A172 (cell line): ENCODE measurements around the gene ZBTB25. TPM values are rescaled to one million over a fixed set of nuclear protein-coding genes. Genes with fewer than 3 reads are reported as not detected.
A peak's percentile ranks its signal among the peaks of the same experiment; 100 is the strongest.

ENCODE experiments used
- DNase-seq: peaks from one replicate; pipeline ENCODE4 v3.0.0-alpha.2; 2015; ENCODE audit warnings: low spot score
- total RNA-seq: library from RNA; depleted of rRNA; stranded (reverse); fragments of >200 nt; shearing (Covaris generic); gene quantifications from 2 replicates; pipeline ENCODE4 v1.2.3, GENCODE V29; 2014

ZBTB25 gene
- total RNA-seq, 1 experiment from 2014 or later = 1.1 TPM

GRCh38 chr14:64475585-64476273, 27.9 kb downstream of the ZBTB25 start:
- DNase-seq = no peak

DNA sequence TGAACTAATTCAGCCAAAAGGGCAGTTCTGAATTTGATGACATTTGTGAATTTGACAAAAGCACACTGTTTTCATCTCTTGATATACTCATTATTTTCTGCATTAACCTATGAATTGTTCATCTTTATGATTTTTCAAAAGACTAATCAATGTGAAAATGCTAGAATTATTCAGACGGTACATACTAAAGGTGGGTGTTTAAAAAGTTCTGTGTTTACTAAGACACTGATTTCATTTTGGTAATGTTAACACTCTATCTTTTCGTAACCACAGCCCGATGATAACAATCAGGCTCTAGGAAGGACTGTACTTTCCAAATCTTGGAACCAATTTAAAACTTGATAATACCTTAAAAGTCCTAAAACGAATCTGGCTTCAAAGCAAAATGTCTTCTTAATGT, 28.9 kb downstream of the ZBTB25 start:
- DNase-seq = no peak

DNA sequence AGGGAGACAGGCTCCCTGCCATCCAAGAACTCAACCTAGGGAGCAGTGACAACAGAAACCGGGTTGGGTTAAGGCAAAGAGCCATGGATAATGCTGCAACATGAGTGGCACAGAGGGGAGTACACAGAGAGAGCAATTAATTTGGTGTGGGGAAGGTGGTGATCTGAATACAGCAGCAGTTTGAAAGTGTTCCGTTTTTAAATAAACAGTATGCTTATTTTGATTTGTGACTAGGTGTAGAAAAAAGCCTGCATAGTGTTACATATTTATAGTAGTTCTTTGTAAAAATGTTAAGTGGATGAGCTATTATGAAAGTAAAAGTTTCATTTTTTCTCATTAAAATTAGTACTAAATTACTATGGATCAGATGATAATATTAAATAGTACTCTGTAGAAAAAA, 29.6 kb downstream of the ZBTB25 start:
- no peak for DNase-seq

DNA sequence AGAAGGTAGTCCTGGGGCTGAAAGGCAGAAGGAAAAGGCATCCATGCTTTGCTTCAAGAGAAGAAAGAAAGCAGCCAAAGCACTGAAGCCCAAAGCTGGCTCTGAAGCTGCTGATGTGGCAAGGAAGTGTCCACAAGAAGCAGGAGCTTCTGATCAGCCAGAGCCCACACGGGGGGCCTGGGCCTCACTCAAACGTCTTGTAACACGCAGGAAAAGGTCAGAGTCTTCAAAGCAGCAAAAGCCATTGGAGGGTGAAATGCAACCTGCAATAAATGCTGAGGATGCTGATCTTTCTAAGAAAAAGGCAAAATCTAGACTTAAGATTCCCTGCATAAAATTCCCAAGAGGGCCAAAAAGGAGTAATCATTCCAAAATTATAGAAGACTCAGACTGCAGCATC, 35.2 kb downstream of the ZBTB25 start:
- DNase-seq = no peak

DNA sequence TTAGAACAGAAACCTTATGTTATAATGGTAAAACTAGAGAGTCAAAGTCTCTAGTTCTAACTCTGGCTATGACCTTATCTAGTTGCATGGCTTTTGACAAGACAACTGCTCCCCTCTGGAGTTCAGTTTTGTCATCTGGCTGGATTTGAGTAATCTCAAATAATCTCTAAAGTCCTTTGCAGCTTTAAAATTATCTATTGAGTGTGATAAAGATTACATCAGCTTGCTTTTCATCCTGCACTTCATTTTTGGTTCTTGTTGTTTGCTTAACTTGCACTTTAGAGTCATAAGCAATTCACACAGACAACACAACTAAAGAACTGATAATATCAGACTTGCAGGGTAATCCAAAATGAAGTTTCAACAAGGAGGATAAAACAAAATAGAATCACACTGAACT, 36.1 kb downstream of the ZBTB25 start:
- no peak for DNase-seq

- DNase-seq = no peak
Measured at GRCh38 chr14:64467101-64467500, 36.5 kb downstream of the ZBTB25 start.

DNA sequence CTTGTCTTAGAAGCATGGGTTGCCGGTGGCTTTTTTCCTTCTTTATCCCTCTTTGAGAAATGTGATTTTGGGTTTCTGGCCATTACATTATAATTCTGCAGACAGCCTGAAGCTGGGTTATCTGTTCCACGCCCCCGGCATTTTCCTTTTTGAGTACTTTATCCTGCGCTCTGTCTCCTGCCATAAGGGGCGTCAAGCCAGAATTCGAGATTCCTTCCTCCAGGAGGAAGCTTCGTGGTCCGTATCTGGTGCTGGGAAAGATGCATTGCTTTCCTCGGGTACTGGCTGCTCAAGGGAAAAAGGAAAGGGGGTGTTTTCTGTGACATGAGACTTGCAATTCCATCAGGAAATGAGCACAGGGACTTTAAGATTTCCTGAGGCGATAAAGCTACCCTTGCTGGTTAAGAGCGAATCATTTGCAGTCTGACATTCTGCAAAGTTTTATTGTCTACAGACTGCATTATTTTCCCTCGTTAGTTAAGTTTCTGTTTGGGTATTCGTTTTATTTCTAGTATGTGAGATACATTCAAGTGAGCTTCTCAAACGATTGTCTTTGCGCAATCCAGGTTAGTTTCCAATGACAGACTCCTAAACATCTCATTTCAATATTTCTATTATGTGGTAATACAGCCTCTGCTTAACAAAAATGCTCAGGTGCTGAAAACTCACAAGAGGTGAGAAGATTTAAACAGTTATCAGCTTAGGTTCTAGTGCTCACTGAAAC, 37.6 kb downstream of the ZBTB25 start:
- peak; percentile 20 for DNase-seq

GRCh38 chr14:64465191-64465822, 38.3 kb downstream of the ZBTB25 start, which contains the start of gene AKAP5:
Gene AKAP5, plus strand, starts transcription at chr14:64465499. Its CDS starts 2,896 bp downstream, at chr14:64468395.
- DNase-seq = peak; percentile 6

DNA sequence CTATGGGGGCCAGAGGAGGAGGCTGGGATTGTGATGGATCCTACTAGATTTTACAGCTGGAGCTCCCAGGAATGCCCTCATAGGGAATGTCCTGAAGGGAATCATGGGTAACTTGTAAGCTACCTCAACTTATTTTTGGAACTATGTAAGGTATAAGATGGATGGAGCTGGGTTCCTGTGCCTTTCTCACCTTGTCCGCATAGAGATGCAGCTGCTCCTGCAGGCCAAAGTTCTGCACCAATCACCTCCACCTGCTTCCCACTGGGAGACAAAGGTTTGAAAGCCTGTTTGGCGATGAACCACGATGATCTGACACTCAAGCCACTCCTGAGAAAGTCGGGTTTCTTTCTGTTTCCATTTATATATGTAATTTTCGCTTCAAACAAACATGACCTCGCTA, 39.0 kb downstream of the ZBTB25 start:
- no peak for DNase-seq

GRCh38 chr14:64463873-64464272, 39.8 kb downstream of the ZBTB25 start:
- no peak for DNase-seq

DNA sequence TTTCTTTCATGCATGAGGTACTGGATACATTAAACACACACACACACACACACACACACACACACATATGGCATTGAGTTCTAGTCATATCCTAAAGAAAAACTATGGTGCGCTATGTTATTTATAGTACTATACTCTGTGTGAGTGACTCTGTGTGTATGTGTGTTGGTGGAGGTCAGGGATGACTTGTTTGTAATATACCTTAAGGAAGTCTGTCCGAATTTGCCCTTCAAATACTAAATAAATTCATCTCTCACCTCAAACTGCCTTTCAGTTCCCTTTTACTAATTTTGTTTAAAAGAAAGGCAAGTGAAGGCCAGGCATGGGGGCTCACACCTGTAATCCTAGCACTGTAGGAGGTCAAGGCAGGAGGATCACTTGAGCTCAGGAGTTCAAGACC, 40.4 kb downstream of the ZBTB25 start:
- DNase-seq = no peak

DNA sequence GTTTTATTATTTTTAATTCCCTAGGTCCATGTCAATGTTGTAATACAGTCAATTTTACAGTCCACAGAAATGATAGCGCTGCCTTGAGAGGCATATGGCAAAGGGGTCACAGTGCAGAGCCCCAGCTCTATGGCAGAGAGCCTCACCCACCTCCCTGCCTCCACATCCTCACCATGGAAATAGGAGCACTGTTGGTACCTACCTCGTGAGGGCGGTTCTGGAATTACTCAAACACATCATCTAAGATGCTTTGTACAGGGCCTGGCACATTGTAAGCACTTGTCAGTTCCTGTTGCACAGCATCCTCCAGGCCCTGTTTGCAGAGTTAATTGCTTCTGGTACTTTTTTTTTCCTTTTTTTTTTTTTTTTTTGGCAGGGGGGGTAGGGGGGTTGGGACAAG, 42.4 kb downstream of the ZBTB25 start:
- DNase-seq = no peak

- no peak for DNase-seq
Measured at GRCh38 chr14:64459405-64460136, 44.1 kb downstream of the ZBTB25 start.

- DNase-seq = no peak
Measured at GRCh38 chr14:64454671-64455070, 49.0 kb downstream of the ZBTB25 start.

DNA sequence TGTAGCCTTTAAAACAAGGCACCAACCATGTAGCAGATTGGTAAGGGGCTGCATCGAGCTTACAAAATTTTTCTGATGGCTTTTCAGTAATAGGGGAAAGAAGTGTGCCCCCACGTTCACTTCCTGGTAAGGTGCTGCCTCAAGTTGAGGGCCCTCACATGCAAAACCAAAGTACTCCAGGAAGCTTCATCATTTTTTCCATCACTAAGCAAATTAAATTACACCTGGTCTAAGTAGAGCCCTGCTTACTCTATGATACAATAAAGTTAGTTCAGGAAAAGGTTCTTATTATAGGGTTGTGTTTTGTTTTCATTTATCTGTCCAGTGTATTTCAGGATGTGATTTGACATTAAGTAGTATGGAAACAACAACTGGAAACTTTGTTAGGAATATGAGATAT, 53.4 kb downstream of the ZBTB25 start:
- no peak for DNase-seq

GRCh38 chr14:64447876-64448670, 55.6 kb downstream of the ZBTB25 start:
- DNase-seq = no peak

GRCh38 chr14:64444984-64445845, 58.4 kb downstream of the ZBTB25 start:
- peak; percentile 76 for DNase-seq

DNA sequence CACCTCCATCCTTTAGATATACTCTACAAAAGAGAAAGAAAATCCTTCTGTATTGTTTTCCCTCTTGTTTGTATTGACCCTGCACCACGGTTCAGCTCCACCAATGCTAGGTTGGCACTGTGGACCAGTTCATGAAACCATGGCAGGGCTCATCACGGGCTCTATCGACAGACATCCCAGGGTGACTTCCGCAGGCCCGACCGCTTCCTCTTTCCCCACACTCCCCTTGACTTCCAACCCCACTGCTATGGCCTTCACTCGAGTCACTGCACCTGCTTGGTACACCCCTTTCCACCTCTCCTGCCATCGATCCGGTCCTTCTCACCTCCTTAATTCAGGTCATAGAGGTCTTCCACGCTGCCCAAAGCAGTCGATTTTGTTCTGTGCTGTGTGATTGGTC, 59.5 kb downstream of the ZBTB25 start:
- DNase-seq = no peak

DNA sequence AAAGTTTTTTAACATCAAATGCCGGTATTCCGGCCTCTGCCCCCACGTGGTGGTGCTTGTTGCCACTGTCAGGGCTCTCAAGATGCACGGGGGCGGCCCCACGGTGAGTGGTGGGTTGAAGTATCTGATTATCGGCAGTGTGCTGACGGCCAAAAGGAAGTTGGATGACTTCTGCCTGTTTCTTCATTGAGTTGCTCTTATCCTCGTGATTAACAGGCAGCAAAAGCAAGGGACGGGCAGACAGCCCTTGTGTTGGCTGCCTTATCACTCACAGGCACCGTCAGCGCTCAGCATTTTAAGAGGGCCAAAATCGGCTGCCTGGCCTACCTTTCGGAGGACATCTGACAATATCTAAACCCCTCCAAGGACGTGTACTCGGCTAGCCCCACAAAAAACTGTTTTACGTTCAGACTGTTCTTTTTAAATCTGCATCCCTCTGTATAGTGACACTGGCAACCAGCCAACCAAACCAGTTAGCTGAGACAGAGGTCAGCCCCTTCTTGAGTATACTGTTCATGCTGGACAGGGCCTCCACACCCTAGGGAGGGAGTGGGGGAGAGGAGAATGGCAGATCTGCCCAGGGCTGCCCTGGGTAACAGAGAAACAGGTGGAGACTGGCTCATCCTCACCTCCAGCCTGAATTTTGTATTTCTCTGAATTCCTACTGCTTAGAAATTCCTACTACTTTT, 61.2 kb downstream of the ZBTB25 start:
- DNase-seq = no peak

DNA sequence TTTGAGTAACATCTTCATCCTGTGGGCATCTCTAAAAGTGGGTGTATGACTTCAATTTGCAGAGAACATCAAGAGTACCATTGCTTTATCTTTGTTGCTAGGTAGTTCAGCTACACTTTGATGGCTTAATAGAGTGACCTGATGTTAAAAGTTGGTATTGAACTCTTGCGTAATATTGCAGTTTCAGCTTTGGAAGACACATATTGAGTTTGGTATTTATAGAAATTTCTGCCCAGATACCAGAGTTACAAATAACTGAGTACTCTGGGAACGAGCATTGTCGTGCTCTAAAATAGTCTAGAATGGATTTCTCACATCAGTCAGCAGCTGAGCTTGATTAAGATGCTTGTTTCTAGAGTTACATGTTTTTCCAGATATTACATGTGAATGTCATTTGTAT, 63.1 kb downstream of the ZBTB25 start:
- DNase-seq = no peak
